Myometrial cell (primary cell): ENCODE data around the gene SMIM31. TPM values are rescaled to one million over a fixed set of nuclear protein-coding genes. Genes with fewer than 3 reads are reported as not detected.

ENCODE experiments used
- total RNA-seq: library from RNA; depleted of rRNA; stranded (reverse); fragments of >200 nt; gene quantifications from 2 replicates; pipeline ENCODE4 v1.2.3, GENCODE V29; 2015

The SMIM31 gene
- total RNA-seq, result not detected in 2 replicates

GRCh38 chr4:164753873-164754488 is at the start of gene SMIM31:
TSS of gene SMIM31 (plus strand) at chr4:164754131. CDS start at chr4:164770444, 16,313 bp downstream.

Other genes with a start within 250 kb of the SMIM31 start
- gene APELA, start 123.0 kb downstream of the SMIM31 start, total RNA-seq, result not detected in 2 replicates
- gene TRIM61, start 223.5 kb downstream of the SMIM31 start, total RNA-seq, result 0.58 and 1.4 TPM in 2 replicates